Stimulated activated CD8-positive, alpha-beta memory T cell treated with anti-CD3 and anti-CD28 coated beads, Interleukin-7, amount 100 ng/mL, for 1 hour (primary cell): ENCODE results near the gene EHD3.

Source experiments
- DNase-seq, 2 donors: peaks; one replicate each; pipeline ENCODE4 v3.0.0-alpha.2; 2020; ENCODE audit warnings: low read depth in 2 of 2

The EHD3 gene

GRCh38 chr2:31236433-31237205 lies 2.7 kb downstream of the EHD3 start:
- no peak for DNase-seq

DNA sequence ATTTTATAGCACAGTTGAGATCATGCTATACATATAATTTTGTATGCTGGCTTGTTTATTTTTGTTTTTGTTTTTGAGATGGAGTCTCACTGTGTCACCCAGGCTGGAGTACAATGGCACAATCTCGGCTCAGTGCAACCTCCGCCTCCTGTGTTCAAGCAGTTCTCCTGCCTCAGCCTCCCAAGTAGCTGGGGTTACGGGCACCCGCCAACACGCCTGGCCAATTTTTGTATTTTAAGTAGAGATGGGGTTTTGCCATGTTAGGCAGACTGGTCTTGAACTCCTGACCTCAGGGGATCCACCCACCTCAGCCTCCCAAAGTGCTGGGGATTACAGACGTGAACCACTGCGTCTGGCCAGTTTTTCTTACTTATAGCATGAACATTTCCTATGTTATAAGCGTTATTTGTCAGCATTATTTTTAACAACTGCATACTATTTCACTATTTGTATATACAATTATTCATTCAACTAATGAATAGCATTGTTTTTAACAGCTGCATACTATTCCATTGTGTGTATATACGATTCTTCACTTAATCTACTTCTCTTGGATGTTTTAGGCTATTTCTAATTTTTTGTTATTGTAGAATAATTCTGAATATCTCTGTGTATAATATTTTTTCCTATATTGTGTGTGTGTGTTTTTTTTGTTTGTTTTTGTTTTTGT lies 3.5 kb downstream of the EHD3 start:
- DNase-seq = no peak

- DNase-seq = no peak
Measured at GRCh38 chr2:31238126-31238905, 4.4 kb downstream of the EHD3 start.

- DNase-seq = no peak
Measured at GRCh38 chr2:31238906-31239592, 5.1 kb downstream of the EHD3 start.

DNA sequence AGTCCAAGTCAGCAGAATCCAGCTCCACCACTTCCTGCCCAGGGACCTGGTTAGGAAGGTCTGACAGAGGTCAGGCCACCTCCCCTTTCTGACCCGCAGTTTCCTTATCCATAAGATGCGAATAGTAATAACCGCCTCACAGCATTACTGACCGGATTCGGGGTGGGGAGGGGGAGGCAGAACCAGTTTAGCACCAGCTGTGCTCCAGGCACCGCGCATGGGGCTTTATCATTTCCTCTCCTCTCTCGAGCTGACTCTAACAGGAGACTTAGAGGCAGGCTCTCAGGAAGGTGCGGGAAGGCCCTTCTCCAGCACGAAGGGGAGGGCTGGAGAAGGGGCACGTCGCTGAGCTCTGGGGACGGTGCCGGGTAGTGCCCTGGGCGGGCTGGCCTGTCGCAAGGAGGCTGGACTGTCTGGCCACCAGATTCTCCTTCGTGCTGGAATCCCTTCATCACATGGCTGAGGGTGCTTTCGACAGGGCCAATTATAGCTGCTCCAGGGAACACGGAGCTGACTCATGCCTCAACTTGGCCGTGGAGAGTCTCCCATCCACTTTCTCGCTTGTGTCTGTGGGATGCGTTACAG lies 5.7 kb downstream of the EHD3 start:
- DNase-seq = no peak

GRCh38 chr2:31240381-31241365 lies 6.7 kb downstream of the EHD3 start:
- DNase-seq = no peak

DNA sequence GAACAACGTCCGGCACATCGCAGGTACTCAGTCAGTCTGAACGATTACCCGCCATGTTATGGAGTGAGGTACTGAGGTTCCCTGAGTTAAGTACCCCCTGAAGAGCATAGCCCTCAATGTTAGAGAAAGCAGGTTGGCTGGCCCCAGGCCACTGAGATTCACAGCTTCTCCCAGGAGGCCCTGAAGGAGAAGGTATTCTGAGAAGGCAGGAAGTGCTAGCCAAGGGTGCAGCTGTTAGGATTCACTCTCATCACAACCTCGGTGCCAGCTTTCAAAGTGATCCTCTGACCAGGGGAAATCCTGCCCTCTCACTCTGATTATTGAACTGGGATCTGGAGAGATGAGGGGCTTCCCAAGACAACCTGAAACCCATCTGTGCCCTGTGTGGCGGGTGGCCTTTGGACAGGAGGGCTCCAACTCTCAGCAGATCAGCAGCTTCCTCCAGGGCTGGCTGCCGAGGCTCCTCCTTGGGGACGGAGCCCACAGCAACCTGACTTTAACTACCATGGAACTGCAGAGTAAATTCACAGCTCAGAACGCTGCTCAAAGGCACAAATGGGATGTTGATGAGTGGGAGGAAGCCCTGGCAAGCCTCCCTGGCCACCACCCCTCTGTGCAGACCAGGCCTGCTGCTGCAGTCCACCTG lies 7.8 kb downstream of the EHD3 start:
- DNase-seq = no peak

GRCh38 chr2:31243053-31243452 lies 9.1 kb downstream of the EHD3 start:
- DNase-seq = no peak

DNA sequence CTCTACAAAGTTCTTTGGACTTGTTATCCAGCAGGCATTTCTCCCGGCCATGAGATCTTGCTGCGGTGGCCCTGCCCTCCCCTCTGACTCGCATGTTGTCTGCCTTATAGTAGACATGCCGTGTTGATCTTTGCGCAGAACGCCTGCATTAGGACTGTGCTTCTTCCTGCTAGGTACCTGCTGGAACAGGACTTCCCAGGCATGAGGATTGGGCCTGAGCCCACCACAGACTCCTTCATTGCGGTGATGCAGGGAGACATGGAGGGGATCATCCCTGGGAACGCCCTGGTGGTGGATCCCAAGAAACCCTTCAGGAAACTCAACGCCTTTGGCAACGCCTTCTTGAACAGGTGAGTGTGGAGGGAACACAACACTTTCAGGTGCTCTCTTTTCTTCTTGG lies 10.1 kb downstream of the EHD3 start:
- no peak for DNase-seq

GRCh38 chr2:31246184-31246852 lies 12.4 kb downstream of the EHD3 start:
- DNase-seq = no peak

- DNase-seq = no peak
Measured at GRCh38 chr2:31247711-31248110, 13.8 kb downstream of the EHD3 start.

- no peak for DNase-seq
Measured at GRCh38 chr2:31248139-31248538, 14.2 kb downstream of the EHD3 start.

- DNase-seq = no peak
Measured at GRCh38 chr2:31249009-31249690, 15.2 kb downstream of the EHD3 start.

DNA sequence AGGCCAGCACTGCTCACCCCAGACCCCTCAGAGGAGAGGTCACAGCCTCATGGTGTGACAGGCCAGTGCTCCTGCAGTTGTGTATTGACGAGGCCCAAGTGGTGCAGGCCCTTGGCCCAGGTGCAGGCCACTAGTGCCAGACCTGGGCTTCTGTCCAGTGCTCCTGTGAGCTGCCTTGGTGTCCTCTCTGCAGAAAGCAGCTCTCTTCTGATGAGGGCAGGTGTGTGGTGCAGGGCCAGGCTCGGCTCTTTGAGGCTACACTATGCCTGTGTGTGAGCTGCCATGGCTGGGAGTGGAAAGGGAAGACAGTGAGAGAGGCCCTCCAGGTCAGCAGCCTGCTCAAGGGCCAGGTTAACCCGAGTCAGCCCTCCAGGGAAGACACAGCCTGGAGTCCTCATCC lies 17.1 kb downstream of the EHD3 start:
- no peak for DNase-seq

DNA sequence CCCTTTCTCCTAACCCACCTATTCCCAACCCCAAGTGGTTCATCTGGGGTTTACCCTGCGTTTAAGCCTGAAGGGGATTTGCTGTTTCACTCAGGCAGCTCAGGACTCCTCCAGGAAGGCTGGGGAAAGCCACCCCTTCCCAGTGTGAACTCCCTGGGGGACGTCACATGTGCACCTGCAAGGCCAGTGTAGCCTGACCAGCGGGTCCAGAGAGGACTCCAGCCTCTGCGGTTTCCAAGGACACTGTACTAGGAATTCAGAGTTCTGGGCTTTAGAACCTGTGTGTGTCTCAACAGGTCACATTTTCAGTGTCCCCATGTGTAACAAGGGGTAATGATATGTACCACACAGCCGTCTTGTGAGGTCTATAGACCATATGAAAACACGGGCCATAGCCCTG lies 17.9 kb downstream of the EHD3 start:
- no peak for DNase-seq

DNA sequence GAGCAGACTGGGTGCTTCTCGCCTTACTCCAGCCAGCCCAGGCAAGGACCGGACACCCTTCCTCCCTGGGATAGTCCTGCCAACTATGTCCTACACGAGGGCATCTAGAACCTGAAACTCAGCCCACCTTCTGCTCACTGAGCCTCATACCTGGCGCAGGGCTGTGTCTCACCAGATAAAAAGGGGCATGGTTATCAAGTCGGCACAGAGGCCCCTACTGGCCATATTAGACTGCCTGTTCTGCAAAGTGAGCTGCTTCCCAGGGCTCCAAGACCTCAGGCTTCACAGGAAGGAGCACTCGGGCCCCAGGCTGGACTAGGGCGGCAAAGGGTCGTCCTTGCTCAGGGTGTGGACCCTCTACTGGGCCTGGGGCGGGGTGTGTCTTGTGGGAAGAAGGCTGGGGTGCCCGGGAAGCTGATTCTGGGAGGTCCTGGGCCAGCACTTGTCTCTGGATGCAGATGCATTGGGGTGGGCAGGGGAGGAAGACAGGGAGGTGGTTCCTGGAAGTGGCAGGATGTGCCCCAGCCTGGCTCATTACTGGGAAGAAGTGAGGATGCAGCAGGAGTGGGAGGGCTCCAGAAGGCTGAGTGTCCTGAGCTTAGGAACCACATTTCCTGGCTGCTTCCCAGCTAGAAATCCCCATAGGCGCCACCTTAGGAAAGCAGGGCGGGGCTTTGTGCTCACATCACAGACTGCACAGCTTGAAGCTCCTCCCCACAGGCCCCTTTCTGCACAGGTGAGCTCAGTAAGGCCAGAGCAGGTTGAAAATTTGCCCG lies 19.6 kb downstream of the EHD3 start:
- no peak for DNase-seq

- DNase-seq = no peak
Measured at GRCh38 chr2:31254237-31255203, 20.6 kb downstream of the EHD3 start.
